GM23338 (cell line): Measurements from ENCODE around the gene LITAF. TPM values are rescaled to one million over a fixed set of nuclear protein-coding genes. Genes with fewer than 3 reads are reported as not detected.

ENCODE experiments used
- ATAC-seq: fragments of 200-7000 bp; cut with Tn5 transposase; 3 replicates; pipeline ENCODE4 v1.9.1; 2020
- DNase-seq: peaks from one replicate; pipeline ENCODE4 v3.0.0-alpha.2; 2015; ENCODE audit warnings: low spot score
- H2AFZ ChIP-seq: fragments of 200-600 bp; sonication (generic); 2 replicates; pipeline ENCODE4 v1.8.0; 2016; ENCODE audit warnings: antibody characterized with exemption, mild to moderate bottlenecking, moderate library complexity
- H3F3A ChIP-seq: fragments of 200-600 bp; sonication (generic); replicated peaks from 2 replicates; pipeline ENCODE4 v1.8.0; 2017; ENCODE audit warnings: antibody characterized with exemption, mixed run types, low read depth
- H3K27ac ChIP-seq: fragments of 200-600 bp; sonication (generic); 2 replicates; pipeline ENCODE4 v1.6.1; 2016; ENCODE audit warnings: low read depth
- H3K27me3 ChIP-seq: fragments of 200-600 bp; sonication (generic); 2 replicates; pipeline ENCODE4 v1.8.0; 2016; ENCODE audit warnings: mild to moderate bottlenecking, mixed run types, moderate library complexity; ENCODE audit not compliant: insufficient read depth
- H3K36me3 ChIP-seq: fragments of 200-600 bp; sonication (generic); 2 replicates; pipeline ENCODE4 v1.8.0; 2016; ENCODE audit warnings: mild to moderate bottlenecking; ENCODE audit not compliant: insufficient read depth
- H3K4me1 ChIP-seq: fragments of 200-600 bp; sonication (generic); 2 replicates; pipeline ENCODE4 v1.8.0; 2016; ENCODE audit warnings: mild to moderate bottlenecking, moderate library complexity; ENCODE audit not compliant: insufficient read depth
- H3K4me2 ChIP-seq: fragments of 200-600 bp; sonication (generic); 2 replicates; pipeline ENCODE4 v1.7.1; 2017; ENCODE audit warnings: mixed run types
- H3K4me3 ChIP-seq: fragments of 200-600 bp; sonication (generic); 2 replicates; pipeline ENCODE4 v1.6.1; 2016; ENCODE audit warnings: mixed run types
- H3K79me2 ChIP-seq: fragments of 200-600 bp; sonication (generic); replicated peaks from 2 replicates; pipeline ENCODE4 v1.8.0; 2017; ENCODE audit warnings: mild to moderate bottlenecking; ENCODE audit not compliant: insufficient read depth
- H3K9me2 ChIP-seq: fragments of 200-600 bp; sonication (generic); 2 replicates; pipeline ENCODE4 v1.8.0; 2017; ENCODE audit not compliant: insufficient read depth
- H4K20me1 ChIP-seq: fragments of 200-600 bp; sonication (generic); replicated peaks from 2 replicates; pipeline ENCODE4 v1.8.0; 2017; ENCODE audit warnings: mild to moderate bottlenecking; ENCODE audit not compliant: insufficient read depth
- H3K27ac Mint-ChIP-seq: 2 replicates; pipeline ENCODE4 v1.8.0; 2020; ENCODE audit warnings: inconsistent platforms, mild to moderate bottlenecking, moderate library complexity, mixed read lengths
- H3K27me3 Mint-ChIP-seq: 3 replicates; pipeline ENCODE4 v1.8.0; 2022; ENCODE audit warnings: low read depth, mild to moderate bottlenecking, moderate library complexity, mixed read lengths, inconsistent platforms; ENCODE audit not compliant: insufficient read depth, poor library complexity
- H3K36me3 Mint-ChIP-seq: 3 replicates; pipeline ENCODE4 v1.8.0; 2021; ENCODE audit warnings: low read depth, mild to moderate bottlenecking, inconsistent platforms, moderate library complexity, mixed read lengths
- H3K4me1 Mint-ChIP-seq: 3 replicates; pipeline ENCODE4 v1.8.0; 2020; ENCODE audit warnings: mild to moderate bottlenecking, inconsistent platforms, mixed read lengths
- H3K4me3 Mint-ChIP-seq: 3 replicates; pipeline ENCODE4 v1.8.0; 2021; ENCODE audit warnings: moderate library complexity, mild to moderate bottlenecking, inconsistent platforms, mixed read lengths
- H3K9me3 Mint-ChIP-seq: 3 replicates; pipeline ENCODE4 v1.8.0; 2020; ENCODE audit warnings: moderate library complexity, mild to moderate bottlenecking, inconsistent platforms, mixed read lengths
- CTCF ChIP-seq, 2 experiments: fragments of 200-600 bp in 1 of 2; sonication (generic) in 1 of 2; conservative IDR thresholded peaks; 2 replicates each; pipeline versions ENCODE4 v1.5.1 to v1.6.1; 2016 to 2017; ENCODE audit warnings: antibody characterized with exemption in 2 of 2, low read depth in 2 of 2, mild to moderate bottlenecking in 2 of 2, moderate library complexity in 1 of 2
- REST ChIP-seq: IDR thresholded peaks from one replicate; pipeline ENCODE4 v1.6.1; 2018; ENCODE audit warnings: antibody characterized with exemption; ENCODE audit not compliant: unreplicated experiment
- ZNF462 ChIP-seq: fragments of 250-450 bp; sonication (Bioruptor Pico); IDR thresholded peaks from 2 replicates; pipeline ENCODE4 v1.5.0; 2020; ENCODE audit warnings: mild to moderate bottlenecking, moderate library complexity
- polyA plus RNA-seq: library from polyadenylated mRNA; unstranded; fragments of >200 nt; fragmentation: Nextera tagmentation; extraction: Ambion mirVana; gene quantifications from 2 replicates; pipeline ENCODE4 v1.2.1, GENCODE V29; 2016
- total RNA-seq: library from RNA; depleted of rRNA; stranded (reverse); fragments of >200 nt; shearing (Covaris generic); gene quantifications from 2 replicates; pipeline ENCODE4 v1.2.3, GENCODE V29; 2014

LITAF gene
- total and polyA plus RNA-seq, 2 experiments from 2014 or later: 131 to 158 TPM

GRCh38 chr16:11554053-11554452 lies 32.7 kb downstream of the LITAF start (continued):
- TF ChIP-seq ZNF462 (CRISPR knock-in tag): no peak

- H3K9me3 Mint-ChIP-seq: peaks cover 15% of the 10 kb centered on the region; the same call in 1 of the 3 replicates
Measured at GRCh38 chr16:11553371-11553770, 33.3 kb downstream of the LITAF start.

More at GRCh38 chr16:11553371-11553770, 33.3 kb downstream of the LITAF start:
- no peak overlapping the region for H3K4me3 Mint-ChIP-seq
- no peak overlapping the region for H3K4me3 ChIP-seq
- H3K27me3 ChIP-seq: no peaks in the 10 kb centered on the region
- DNase-seq: no peak
- no peaks in the 10 kb centered on the region; the same call in none of the 2 replicates for H3F3A ChIP-seq
- no peak overlapping the region for H3K27ac Mint-ChIP-seq
- H2AFZ ChIP-seq: no peak overlapping the region
- no peak for TF ChIP-seq REST
- no peak for TF ChIP-seq CTCF (conservative IDR thresholded peaks at IDR 0.05; ENCODE audit: low read depth in 2 of 2)
- H3K27ac ChIP-seq: no peak overlapping the region
- no peak for ATAC-seq
- no peaks in the 10 kb centered on the region for H3K4me1 ChIP-seq
- H3K9me2 ChIP-seq: no peaks in the 10 kb centered on the region
- H3K36me3 Mint-ChIP-seq: peaks cover 64% of the 10 kb centered on the region
- H4K20me1 ChIP-seq: 0 out of 2 replicates have a peak, but pooled peaks cover 11% of the 10 kb centered on the region
- peaks cover 26% of the 10 kb centered on the region for H3K79me2 ChIP-seq
- H3K4me1 Mint-ChIP-seq: no peaks in the 10 kb centered on the region; the same call in 2 of the 3 replicates
- H3K36me3 ChIP-seq: peaks cover 25% of the 10 kb centered on the region
- H3K4me2 ChIP-seq: no peak overlapping the region
- peaks cover 3% of the 10 kb centered on the region for H3K27me3 Mint-ChIP-seq
